Neuron (in vitro differentiated cells): ENCODE data around the gene ARHGEF33.

Experiments
- H2AFZ ChIP-seq: one replicate; pipeline ENCODE4 v1.6.1; 2013; ENCODE audit warnings: low read depth, mild to moderate bottlenecking, inconsistent platforms, low read length, moderate library complexity
- H3K27me3 ChIP-seq: one replicate; pipeline ENCODE4 v1.6.1; 2013; ENCODE audit warnings: low read length; ENCODE audit not compliant: insufficient read depth
- H3K36me3 ChIP-seq: one replicate; pipeline ENCODE4 v1.6.1; 2013; ENCODE audit warnings: low read length; ENCODE audit not compliant: insufficient read depth
- H3K4me1 ChIP-seq: one replicate; pipeline ENCODE4 v1.6.1; 2013; ENCODE audit warnings: low read length; ENCODE audit not compliant: insufficient read depth
- H3K4me3 ChIP-seq: 2 replicates; pipeline ENCODE4 v1.5.1; 2013; ENCODE audit warnings: mild to moderate bottlenecking, low read length, moderate library complexity
- H3K9me3 ChIP-seq: one replicate; pipeline ENCODE4 v1.6.1; 2013; ENCODE audit warnings: low read length

ARHGEF33 gene

DNA sequence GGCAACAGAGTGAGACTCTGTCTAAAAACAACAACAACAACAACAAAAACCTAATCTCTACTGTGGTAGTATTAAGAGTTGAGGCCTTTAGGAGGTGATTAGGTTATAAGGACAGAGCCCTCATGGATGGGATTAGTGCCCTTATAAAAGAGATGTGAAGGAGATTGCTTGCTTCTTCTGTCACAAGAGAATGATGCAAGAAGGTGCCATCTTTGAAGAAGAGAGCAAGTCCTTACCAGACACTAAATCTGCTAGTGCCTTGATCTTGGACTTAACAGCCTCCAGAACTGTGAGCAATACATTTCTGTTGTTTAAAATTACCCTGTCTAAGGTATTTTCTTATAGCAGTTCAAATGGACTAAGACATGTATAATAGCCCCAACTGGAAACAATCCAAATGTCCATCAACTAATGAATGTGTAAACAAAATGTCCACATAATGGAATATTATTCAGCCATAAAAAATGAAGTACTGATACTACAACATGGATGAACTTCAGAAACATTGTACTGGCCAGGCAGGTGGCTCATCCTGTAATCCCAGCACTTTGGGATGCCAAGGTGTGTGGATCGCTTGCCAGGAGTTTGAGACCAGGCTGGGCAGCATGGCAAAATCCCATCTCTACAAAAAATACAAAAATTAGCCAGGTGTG is 1.6 kb upstream of the ARHGEF33 start:
- Histone ChIP-seq H3K9me3 (peaks cover 3% of the 10 kb centered on the region), H3K4me1 (no peaks in the 10 kb centered on the region), H3K4me3 (no peak overlapping the region), H3K36me3 (no peaks in the 10 kb centered on the region), H3K27me3 (no peaks in the 10 kb centered on the region), H2AFZ (no peak overlapping the region)

- no peak overlapping the region for H3K4me3 ChIP-seq
- H3K36me3 ChIP-seq = no peaks in the 10 kb centered on the region
- no peaks in the 10 kb centered on the region for H3K4me1 ChIP-seq
- H2AFZ ChIP-seq = no peak overlapping the region
- peaks cover 3% of the 10 kb centered on the region for H3K9me3 ChIP-seq
- no peaks in the 10 kb centered on the region for H3K27me3 ChIP-seq
Measured at GRCh38 chr2:38889045-38889444, 630 bp upstream of the ARHGEF33 start.

DNA sequence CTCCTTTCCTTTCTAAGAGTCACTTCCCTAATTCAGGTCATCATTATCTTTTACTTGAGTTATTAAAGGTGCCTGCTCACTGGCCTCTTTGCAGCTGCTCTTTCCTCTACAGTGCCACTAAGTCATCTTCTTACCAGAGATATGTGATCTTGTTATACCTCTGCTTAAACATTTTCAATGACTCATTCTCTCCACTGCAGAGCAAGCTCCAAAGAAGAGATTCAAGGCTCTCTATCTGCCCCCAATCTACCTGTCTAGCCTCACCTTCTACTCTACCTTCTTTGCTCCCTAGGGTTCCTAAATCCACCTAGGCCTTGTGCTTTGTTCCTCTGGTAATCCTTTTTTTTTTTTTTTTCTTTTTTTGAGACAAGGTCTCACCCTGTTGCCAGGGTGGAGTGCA is 3.1 kb downstream of the ARHGEF33 start:
- Histone ChIP-seq H3K36me3 (no peaks in the 10 kb centered on the region), H3K4me3 (no peak overlapping the region), H3K9me3 (peaks cover 2% of the 10 kb centered on the region), H3K4me1 (no peaks in the 10 kb centered on the region), H3K27me3 (no peaks in the 10 kb centered on the region), H2AFZ (no peak overlapping the region)

DNA sequence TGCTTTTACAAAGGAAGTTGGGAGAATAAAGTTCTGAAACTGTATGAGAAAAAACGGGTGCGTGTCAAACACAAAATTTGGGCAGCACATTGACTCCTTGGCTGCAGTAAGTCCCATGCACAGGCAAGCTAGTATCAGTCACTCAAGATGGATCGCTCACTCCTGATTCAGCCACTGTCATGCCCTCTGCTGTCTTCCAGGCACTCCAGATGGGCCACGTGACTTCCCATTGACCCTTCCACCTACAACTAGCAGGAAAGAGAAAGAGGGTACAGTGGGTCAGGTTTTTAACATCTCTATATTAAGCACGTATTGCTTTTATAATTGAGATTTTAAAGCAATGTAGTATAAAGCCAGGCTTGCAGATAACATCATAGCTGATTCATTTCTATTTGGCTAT is 8.6 kb downstream of the ARHGEF33 start:
- Histone ChIP-seq H3K4me1 (no peaks in the 10 kb centered on the region), H3K27me3 (no peaks in the 10 kb centered on the region), H2AFZ (no peak overlapping the region), H3K9me3 (no peaks in the 10 kb centered on the region), H3K4me3 (no peak overlapping the region), H3K36me3 (no peaks in the 10 kb centered on the region)

- no peak overlapping the region for H3K4me3 ChIP-seq
- H3K36me3 ChIP-seq = no peaks in the 10 kb centered on the region
- H2AFZ ChIP-seq = no peak overlapping the region
- no peaks in the 10 kb centered on the region for H3K4me1 ChIP-seq
- no peaks in the 10 kb centered on the region for H3K27me3 ChIP-seq
- no peaks in the 10 kb centered on the region for H3K9me3 ChIP-seq
Measured at GRCh38 chr2:38900726-38901125, 11.1 kb downstream of the ARHGEF33 start.

- H3K27me3 ChIP-seq = no peaks in the 10 kb centered on the region
- no peaks in the 10 kb centered on the region for H3K4me1 ChIP-seq
- no peaks in the 10 kb centered on the region for H3K9me3 ChIP-seq
- H2AFZ ChIP-seq = no peak overlapping the region
- H3K36me3 ChIP-seq = no peaks in the 10 kb centered on the region
- no peak overlapping the region for H3K4me3 ChIP-seq
Measured at GRCh38 chr2:38905251-38905650, 15.6 kb downstream of the ARHGEF33 start.

- no peaks in the 10 kb centered on the region for H3K36me3 ChIP-seq
- no peaks in the 10 kb centered on the region for H3K4me1 ChIP-seq
- H3K4me3 ChIP-seq = no peak overlapping the region
- no peaks in the 10 kb centered on the region for H3K27me3 ChIP-seq
- H3K9me3 ChIP-seq = no peaks in the 10 kb centered on the region
- no peak overlapping the region for H2AFZ ChIP-seq
Measured at GRCh38 chr2:38907242-38907641, 17.6 kb downstream of the ARHGEF33 start.

DNA sequence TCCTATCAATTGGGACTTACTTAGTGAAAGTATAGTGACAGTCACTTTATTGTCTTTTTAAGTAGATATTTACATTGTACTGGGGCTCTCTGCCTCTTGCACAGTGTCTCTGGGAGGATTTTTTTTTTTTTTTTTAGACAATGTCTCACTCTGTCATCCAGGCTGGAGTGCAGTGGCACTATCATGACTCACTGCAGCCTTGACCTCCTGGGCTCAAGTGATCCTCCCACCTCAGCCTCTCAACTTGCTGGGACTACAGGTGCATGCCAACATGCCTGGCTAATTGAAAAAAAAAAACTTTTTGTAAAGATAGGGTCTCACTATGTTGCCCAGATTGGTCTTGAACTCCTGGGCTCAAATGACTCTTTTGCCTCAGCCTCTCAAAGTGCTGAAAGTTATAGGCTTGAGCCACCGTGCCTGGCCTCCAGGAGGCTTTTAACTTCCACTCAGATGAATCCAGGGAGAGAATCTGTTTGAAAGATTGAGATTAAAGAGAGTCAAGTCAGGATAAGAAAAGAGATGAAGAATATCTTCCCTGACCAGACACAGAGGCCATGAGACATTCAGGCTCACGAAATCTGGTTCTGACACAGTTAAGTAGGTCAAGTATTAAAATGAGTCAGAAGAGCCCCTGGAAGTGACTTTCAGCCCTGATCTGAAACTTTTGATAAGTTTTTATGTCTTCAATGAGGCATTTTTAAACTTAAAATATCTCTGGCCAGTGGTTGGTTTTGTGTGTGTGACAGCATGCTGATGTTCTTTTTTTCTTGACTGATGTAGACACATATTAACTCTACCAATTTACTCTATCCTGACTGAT is 18.3 kb downstream of the ARHGEF33 start:
- H3K9me3 ChIP-seq = no peaks in the 10 kb centered on the region
- H3K27me3 ChIP-seq = no peaks in the 10 kb centered on the region
- H3K36me3 ChIP-seq = no peaks in the 10 kb centered on the region
- H3K4me1 ChIP-seq = no peaks in the 10 kb centered on the region
- no peak overlapping the region for H3K4me3 ChIP-seq
- H2AFZ ChIP-seq = no peak overlapping the region

GRCh38 chr2:38909872-38910271 is 20.2 kb downstream of the ARHGEF33 start:
- Histone ChIP-seq H3K9me3 (no peaks in the 10 kb centered on the region), H3K4me1 (no peaks in the 10 kb centered on the region), H2AFZ (no peak overlapping the region), H3K27me3 (no peaks in the 10 kb centered on the region), H3K36me3 (no peaks in the 10 kb centered on the region), H3K4me3 (no peak overlapping the region)

DNA sequence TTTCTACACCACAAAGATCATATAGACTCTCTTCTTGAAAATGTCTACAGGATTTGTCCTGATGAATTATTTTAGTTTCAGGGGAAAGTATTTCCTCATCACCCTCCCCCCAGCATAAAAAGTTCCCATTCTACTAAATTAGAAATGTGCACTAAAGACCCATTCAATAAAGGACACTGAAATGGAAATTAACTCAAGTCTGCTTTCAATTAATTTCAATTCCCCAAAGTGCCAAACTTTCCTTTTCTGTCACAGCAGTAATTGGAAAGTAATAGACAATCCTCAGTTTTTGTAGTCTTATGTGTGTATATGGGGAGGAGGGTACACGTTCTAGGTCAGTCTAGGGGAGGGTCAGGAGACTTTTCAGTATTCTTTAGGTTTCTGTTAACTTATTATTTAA is 21.5 kb downstream of the ARHGEF33 start:
- Histone ChIP-seq H3K27me3 (no peaks in the 10 kb centered on the region), H3K36me3 (no peaks in the 10 kb centered on the region), H2AFZ (no peak overlapping the region), H3K4me3 (no peak overlapping the region), H3K4me1 (no peaks in the 10 kb centered on the region), H3K9me3 (no peaks in the 10 kb centered on the region)

DNA sequence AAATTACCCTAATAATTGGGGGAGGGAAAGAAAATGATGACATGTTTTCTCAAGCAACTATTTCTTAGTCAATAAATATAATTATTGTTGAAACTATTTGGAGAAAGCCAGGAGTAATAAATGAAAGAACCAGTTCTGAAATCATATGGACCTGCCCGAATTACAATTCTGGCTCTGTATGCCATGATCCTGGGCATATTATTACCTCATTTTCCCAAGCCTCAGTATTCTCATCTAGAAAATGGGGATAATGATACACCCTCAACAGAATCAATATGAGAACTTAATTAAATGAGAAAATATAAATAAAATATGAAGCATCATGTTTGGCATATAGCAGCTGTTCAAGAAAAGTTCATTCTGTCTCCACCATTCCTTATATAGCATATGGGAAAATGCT is 22.9 kb downstream of the ARHGEF33 start:
- no peak overlapping the region for H2AFZ ChIP-seq
- H3K36me3 ChIP-seq = no peaks in the 10 kb centered on the region
- H3K27me3 ChIP-seq = no peaks in the 10 kb centered on the region
- no peaks in the 10 kb centered on the region for H3K4me1 ChIP-seq
- H3K9me3 ChIP-seq = no peaks in the 10 kb centered on the region
- no peak overlapping the region for H3K4me3 ChIP-seq

- H2AFZ ChIP-seq = no peak overlapping the region
- no peaks in the 10 kb centered on the region for H3K4me1 ChIP-seq
- H3K27me3 ChIP-seq = no peaks in the 10 kb centered on the region
- no peak overlapping the region for H3K4me3 ChIP-seq
- no peaks in the 10 kb centered on the region for H3K9me3 ChIP-seq
- H3K36me3 ChIP-seq = no peaks in the 10 kb centered on the region
Measured at GRCh38 chr2:38922389-38922788, 32.7 kb downstream of the ARHGEF33 start.

DNA sequence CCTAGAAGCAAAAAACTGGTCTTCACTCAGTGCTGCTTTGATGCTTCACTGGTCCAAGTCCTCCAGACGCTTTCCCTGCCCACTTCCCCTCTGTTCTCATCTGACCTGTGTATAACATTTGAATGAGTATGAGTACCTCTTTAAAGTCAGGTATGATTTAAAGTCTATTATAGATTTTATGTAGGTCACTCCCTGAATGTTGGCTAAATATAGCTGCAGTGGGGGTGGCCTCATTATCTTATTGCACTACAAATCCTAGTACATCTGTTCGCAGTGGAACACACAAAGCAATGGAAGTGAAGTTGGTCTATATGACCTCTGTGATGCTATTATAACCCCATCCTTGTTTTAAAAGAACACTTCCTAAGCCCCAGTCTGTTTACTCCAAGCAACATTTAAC is 33.2 kb downstream of the ARHGEF33 start:
- H3K27me3 ChIP-seq = no peaks in the 10 kb centered on the region
- H3K36me3 ChIP-seq = no peaks in the 10 kb centered on the region
- H3K4me1 ChIP-seq = no peaks in the 10 kb centered on the region
- H3K4me3 ChIP-seq = no peak overlapping the region
- H3K9me3 ChIP-seq = no peaks in the 10 kb centered on the region
- H2AFZ ChIP-seq = no peak overlapping the region
